H9 (cell line): ENCODE results near the gene SNX7. TPM values are rescaled to one million over a fixed set of nuclear protein-coding genes. Genes with fewer than 3 reads are reported as not detected.
A peak's percentile ranks its signal among the peaks of the same experiment; 100 is the strongest.

Source experiments
- DNase-seq: peaks from one replicate; pipeline ENCODE4 v3.0.0-alpha.2; 2017
- H2AFZ ChIP-seq: one replicate; pipeline ENCODE4 v1.6.1; 2013; ENCODE audit warnings: mild to moderate bottlenecking, low read length, control low read depth, moderate library complexity
- H2AK5ac ChIP-seq: 2 replicates; pipeline ENCODE4 v1.6.1; 2013; ENCODE audit warnings: low read length, control low read depth, mixed read lengths; ENCODE audit not compliant: insufficient read length
- H2BK120ac ChIP-seq: one replicate; pipeline ENCODE4 v1.6.1; 2013; ENCODE audit warnings: low read depth, mild to moderate bottlenecking, low read length, control low read depth, inconsistent platforms; ENCODE audit not compliant: poor library complexity, severe bottlenecking
- H2BK12ac ChIP-seq: 2 replicates; pipeline ENCODE4 v1.6.1; 2013; ENCODE audit warnings: low read length, control low read depth, mixed read lengths, low read depth; ENCODE audit not compliant: insufficient read length
- H2BK15ac ChIP-seq: 2 replicates; pipeline ENCODE4 v1.6.1; 2013; ENCODE audit warnings: low read depth, low read length, control low read depth
- H2BK20ac ChIP-seq: one replicate; pipeline ENCODE4 v1.6.1; 2013; ENCODE audit warnings: low read depth, mild to moderate bottlenecking, low read length, control low read depth, inconsistent platforms; ENCODE audit not compliant: poor library complexity, severe bottlenecking
- H2BK5ac ChIP-seq: 2 replicates; pipeline ENCODE4 v1.6.1; 2013; ENCODE audit warnings: low read length, control low read depth, mixed read lengths; ENCODE audit not compliant: insufficient read length
- H3K14ac ChIP-seq: 2 replicates; pipeline ENCODE4 v1.6.1; 2013; ENCODE audit warnings: low read length, control low read depth; ENCODE audit not compliant: insufficient read depth
- H3K18ac ChIP-seq: 2 replicates; pipeline ENCODE4 v1.6.1; 2013; ENCODE audit warnings: low read depth, mild to moderate bottlenecking, mixed read lengths, low read length, control low read depth; ENCODE audit not compliant: insufficient read length
- H3K23ac ChIP-seq: 2 replicates; pipeline ENCODE4 v1.6.1; 2013; ENCODE audit warnings: low read length, control low read depth, mixed read lengths, low read depth; ENCODE audit not compliant: insufficient read length
- H3K23me2 ChIP-seq: 2 replicates; pipeline ENCODE4 v1.6.1; 2013; ENCODE audit warnings: low read depth, mild to moderate bottlenecking, mixed read lengths, low read length, control low read depth; ENCODE audit not compliant: insufficient read length, poor library complexity, severe bottlenecking
- H3K27ac ChIP-seq: 2 replicates; pipeline ENCODE4 v1.5.1; 2013; ENCODE audit warnings: low read length, control low read depth, mixed read lengths, low read depth; ENCODE audit not compliant: insufficient read length
- H3K27me3 ChIP-seq: 2 replicates; pipeline ENCODE4 v1.6.1; 2013; ENCODE audit warnings: low read length, control low read depth, inconsistent platforms; ENCODE audit not compliant: insufficient read depth
- H3K4ac ChIP-seq: 2 replicates; pipeline ENCODE4 v1.6.1; 2013; ENCODE audit warnings: low read depth, mild to moderate bottlenecking, control low read depth, inconsistent platforms, low read length, moderate library complexity
- H3K4me1 ChIP-seq: 2 replicates; pipeline ENCODE4 v1.6.1; 2013; ENCODE audit warnings: low read length, control low read depth, inconsistent platforms; ENCODE audit not compliant: insufficient read depth
- H3K4me2 ChIP-seq: 2 replicates; pipeline ENCODE4 v1.6.1; 2013; ENCODE audit warnings: low read length, control low read depth, mixed read lengths; ENCODE audit not compliant: insufficient read length, insufficient read depth
- H3K56ac ChIP-seq: 2 replicates; pipeline ENCODE4 v1.6.1; 2013; ENCODE audit warnings: low read depth, mild to moderate bottlenecking, mixed read lengths, low read length, control low read depth; ENCODE audit not compliant: insufficient read length
- H3K79me1 ChIP-seq: 2 replicates; pipeline ENCODE4 v1.6.1; 2013; ENCODE audit warnings: low read depth, mild to moderate bottlenecking, moderate library complexity, low read length, control low read depth, inconsistent platforms; ENCODE audit not compliant: insufficient read depth, poor library complexity, severe bottlenecking
- H3K79me2 ChIP-seq: 2 replicates; pipeline ENCODE4 v1.6.1; 2013; ENCODE audit warnings: low read length, control low read depth, inconsistent platforms; ENCODE audit not compliant: insufficient read depth
- H3K9ac ChIP-seq: 2 replicates; pipeline ENCODE4 v1.6.1; 2013; ENCODE audit warnings: low read length, control low read depth, mixed read lengths; ENCODE audit not compliant: insufficient read length; ENCODE audit errors: extremely low read depth
- H3K9me3 ChIP-seq: one replicate; pipeline ENCODE4 v1.6.1; 2013; ENCODE audit warnings: low read depth, low read length, inconsistent platforms; ENCODE audit not compliant: control insufficient read depth
- H3T11ph ChIP-seq: one replicate; pipeline ENCODE4 v1.6.1; 2013; ENCODE audit warnings: mild to moderate bottlenecking, low read length, control low read depth, inconsistent platforms
- H4K20me1 ChIP-seq: one replicate; pipeline ENCODE4 v1.6.1; 2013; ENCODE audit not compliant: control insufficient read depth, insufficient read length, insufficient read depth
- H4K5ac ChIP-seq: 2 replicates; pipeline ENCODE4 v1.6.1; 2013; ENCODE audit warnings: low read depth, mild to moderate bottlenecking, mixed read lengths, low read length, control low read depth; ENCODE audit not compliant: insufficient read length
- H4K8ac ChIP-seq: replicated peaks from 2 replicates; pipeline ENCODE4 v1.6.1; 2013; ENCODE audit warnings: low read length, control low read depth, mixed read lengths, low read depth; ENCODE audit not compliant: insufficient read length
- H4K91ac ChIP-seq: 2 replicates; pipeline ENCODE4 v1.6.1; 2013; ENCODE audit warnings: low read depth, mild to moderate bottlenecking, moderate library complexity, mixed read lengths, low read length, control low read depth; ENCODE audit not compliant: insufficient read length
- H3K27ac Mint-ChIP-seq, 3 experiments: 2 replicates in 2 of 3; 3 replicates in 1 of 3; pipeline ENCODE4 v1.8.0; 2020 to 2021; ENCODE audit warnings: mixed read lengths in 3 of 3, mild to moderate bottlenecking in 1 of 3, moderate library complexity in 1 of 3
- H3K27me3 Mint-ChIP-seq: 2 replicates; pipeline ENCODE4 v1.8.0; 2021; ENCODE audit warnings: low read depth, mild to moderate bottlenecking, moderate library complexity, mixed read lengths
- H3K36me3 Mint-ChIP-seq, 3 experiments: 2 replicates in 2 of 3; 3 replicates in 1 of 3; pipeline ENCODE4 v1.8.0; 2020 to 2021; ENCODE audit warnings: low read depth in 3 of 3, mixed read lengths in 3 of 3; ENCODE audit not compliant: insufficient read depth in 1 of 3
- H3K4me1 Mint-ChIP-seq, 2 experiments: 2 replicates each; pipeline ENCODE4 v1.8.0; 2020; ENCODE audit warnings: mixed read lengths in 2 of 2
- H3K4me3 Mint-ChIP-seq, 2 experiments: 2 replicates in 1 of 2; 3 replicates in 1 of 2; pipeline ENCODE4 v1.8.0; 2020 to 2021; ENCODE audit warnings: mild to moderate bottlenecking in 2 of 2, mixed read lengths in 2 of 2, moderate library complexity in 1 of 2
- H3K9me3 Mint-ChIP-seq, 2 experiments: 2 replicates in 1 of 2; 3 replicates in 1 of 2; pipeline ENCODE4 v1.8.0; 2020; ENCODE audit warnings: mild to moderate bottlenecking in 2 of 2, mixed read lengths in 2 of 2, moderate library complexity in 1 of 2
- CTCF ChIP-seq: fragments of 200-600 bp; sonication (generic); conservative IDR thresholded peaks from 3 replicates; pipeline ENCODE4 v1.8.0; 2021; ENCODE audit warnings: antibody characterized with exemption, mild to moderate bottlenecking
- WGBS: extraction: QIAGEN DNeasy Blood & Tissue Kit; methylation state at CpG from one replicate; pipeline ENCODE4 v1.1.7; 2013; ENCODE audit warnings: missing lambda C conversion rate, low lambda C conversion rate, mixed read lengths; ENCODE audit not compliant: insufficient read length; ENCODE audit errors: extremely low coverage; 5-methylcytosine and 5-hydroxymethylcytosine counted together
- total RNA-seq: library from RNA; stranded (reverse); gene quantifications from 2 replicates; pipeline ENCODE4 v1.2.1, GENCODE V29; 2021

The SNX7 gene
- total RNA-seq, 1 experiment from 2014 or later = 24.7 TPM

GRCh38 chr1:98675282-98675681 is 13.8 kb downstream of the SNX7 start:
- Histone ChIP-seq H2AK5ac (no peak overlapping the region), H3K18ac (no peak overlapping the region), H3K27me3 (no peaks in the 10 kb centered on the region; the same call in 1 of the 2 replicates), H2AFZ (no peak overlapping the region), H2BK120ac (no peak overlapping the region), H3K23me2 (no peaks in the 10 kb centered on the region), H3T11ph (no peak overlapping the region), H3K9me3 (no peaks in the 10 kb centered on the region), H3K79me1 (no peaks in the 10 kb centered on the region), H2BK15ac (no peak overlapping the region), H2BK5ac (no peak overlapping the region), H4K91ac (no peak overlapping the region), H3K56ac (no peak overlapping the region), H4K5ac (no peak overlapping the region), H2BK12ac (no peak overlapping the region), H2BK20ac (no peak overlapping the region), H3K23ac (no peak overlapping the region), H4K20me1 (no peaks in the 10 kb centered on the region), H3K4me1 (no peaks in the 10 kb centered on the region), H3K4ac (no peak overlapping the region), H3K79me2 (no peaks in the 10 kb centered on the region), H3K14ac (no peak overlapping the region), H3K4me2 (no peak overlapping the region), H4K8ac (no peak overlapping the region), H3K27ac (no peak overlapping the region), H3K9ac (no peak overlapping the region)
- Mint-ChIP-seq H3K4me1 (peaks cover 12 to 19% of the 10 kb centered on the region in 2 experiments), H3K27ac (peak overlapping the region in 1 of 3 experiments; percentile 79; a peak in 2 of 7 replicates), H3K36me3 (peaks cover 8 to 13% (median 12%) of the 10 kb centered on the region in 3 experiments; a peak in 6 of 7 replicates), H3K9me3 (no peaks in the 10 kb centered on the region; a peak in 1 of 5 replicates), H3K4me3 (no peak overlapping the region), H3K27me3 (no peaks in the 10 kb centered on the region)
- no peak for TF ChIP-seq CTCF
- WGBS = no CpG with 5 or more reads among the region's 5 CpGs
- no peak for DNase-seq
